Measurements from ENCODE around the gene BARHL2. TPM values are rescaled to one million over a fixed set of nuclear protein-coding genes. Genes with fewer than 3 reads are reported as not detected.

The BARHL2 gene
- total RNA-seq, 1 experiment from 2014 or later, result not detected

GRCh38 chr1:90725657-90726424 is 8.7 kb upstream of the BARHL2 start:
- H3K9me2 ChIP-seq (ENCODE audit: insufficient read depth), result no peaks in the 10 kb centered on the region
- POLR2A ChIA-PET, result no interaction called here
- RAD21 ChIA-PET (ENCODE audit: low non-redundant PET in 1 of 2, low total read pairs in 2 of 2, uncharacterized antibody in 2 of 2, unreplicated experiment in 2 of 2), result no interaction called here
- no peak for TF ChIP-seq ZFX (IDR thresholded peaks at IDR 0.05)
- no peak for TF ChIP-seq ATF3 (IDR thresholded peaks at IDR 0.05)
- TF ChIP-seq CEBPB (IDR thresholded peaks at IDR 0.05; ENCODE audit: low read depth), result no peak
- TF ChIP-seq EZH2phosphoT487 (IDR thresholded peaks at IDR 0.05; ENCODE audit: borderline replicate concordance), result no peak
- no peak for TF ChIP-seq JUND (IDR thresholded peaks at IDR 0.05)
- TF ChIP-seq CBX3 (IDR thresholded peaks at IDR 0.05; ENCODE audit: low read depth), result no peak
- TF ChIP-seq POLR2AphosphoS5 (IDR thresholded peaks at IDR 0.05; ENCODE audit: low read depth, low read length), result no peak
- no peak for TF ChIP-seq MAX (IDR thresholded peaks at IDR 0.05)
- TF ChIP-seq POLR2A (IDR thresholded peaks at IDR 0.05; ENCODE audit: borderline replicate concordance, extremely low read depth, insufficient read depth, insufficient read length), result no peak
- TF ChIP-seq, protein P1, sequence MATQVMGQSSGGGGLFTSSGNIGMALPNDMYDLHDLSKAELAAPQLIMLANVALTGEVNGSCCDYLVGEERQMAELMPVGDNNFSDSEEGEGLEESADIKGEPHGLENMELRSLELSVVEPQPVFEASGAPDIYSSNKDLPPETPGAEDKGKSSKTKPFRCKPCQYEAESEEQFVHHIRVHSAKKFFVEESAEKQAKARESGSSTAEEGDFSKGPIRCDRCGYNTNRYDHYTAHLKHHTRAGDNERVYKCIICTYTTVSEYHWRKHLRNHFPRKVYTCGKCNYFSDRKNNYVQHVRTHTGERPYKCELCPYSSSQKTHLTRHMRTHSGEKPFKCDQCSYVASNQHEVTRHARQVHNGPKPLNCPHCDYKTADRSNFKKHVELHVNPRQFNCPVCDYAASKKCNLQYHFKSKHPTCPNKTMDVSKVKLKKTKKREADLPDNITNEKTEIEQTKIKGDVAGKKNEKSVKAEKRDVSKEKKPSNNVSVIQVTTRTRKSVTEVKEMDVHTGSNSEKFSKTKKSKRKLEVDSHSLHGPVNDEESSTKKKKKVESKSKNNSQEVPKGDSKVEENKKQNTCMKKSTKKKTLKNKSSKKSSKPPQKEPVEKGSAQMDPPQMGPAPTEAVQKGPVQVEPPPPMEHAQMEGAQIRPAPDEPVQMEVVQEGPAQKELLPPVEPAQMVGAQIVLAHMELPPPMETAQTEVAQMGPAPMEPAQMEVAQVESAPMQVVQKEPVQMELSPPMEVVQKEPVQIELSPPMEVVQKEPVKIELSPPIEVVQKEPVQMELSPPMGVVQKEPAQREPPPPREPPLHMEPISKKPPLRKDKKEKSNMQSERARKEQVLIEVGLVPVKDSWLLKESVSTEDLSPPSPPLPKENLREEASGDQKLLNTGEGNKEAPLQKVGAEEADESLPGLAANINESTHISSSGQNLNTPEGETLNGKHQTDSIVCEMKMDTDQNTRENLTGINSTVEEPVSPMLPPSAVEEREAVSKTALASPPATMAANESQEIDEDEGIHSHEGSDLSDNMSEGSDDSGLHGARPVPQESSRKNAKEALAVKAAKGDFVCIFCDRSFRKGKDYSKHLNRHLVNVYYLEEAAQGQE (IDR thresholded peaks at IDR 0.05; ENCODE audit: low read depth), result no peak
- no peak for TF ChIP-seq SRF (IDR thresholded peaks at IDR 0.05; ENCODE audit: low read depth)
- no peak for TF ChIP-seq ZNF274 (IDR thresholded peaks at IDR 0.05; ENCODE audit: low read depth, low read length)
- no peak for TF ChIP-seq SP1 (IDR thresholded peaks at IDR 0.05; ENCODE audit: low read depth)
- TF ChIP-seq RAD21 (IDR thresholded peaks at IDR 0.05; ENCODE audit: low read depth), result no peak
- no peak for TF ChIP-seq FOSL1 (IDR thresholded peaks at IDR 0.05; ENCODE audit: low read depth)
- no peak for TF ChIP-seq ELF1 (IDR thresholded peaks at IDR 0.05; ENCODE audit: borderline replicate concordance, low read depth)
- no peak for TF ChIP-seq SIN3A (IDR thresholded peaks at IDR 0.05; ENCODE audit: low read depth)
- TF ChIP-seq, protein P2, sequence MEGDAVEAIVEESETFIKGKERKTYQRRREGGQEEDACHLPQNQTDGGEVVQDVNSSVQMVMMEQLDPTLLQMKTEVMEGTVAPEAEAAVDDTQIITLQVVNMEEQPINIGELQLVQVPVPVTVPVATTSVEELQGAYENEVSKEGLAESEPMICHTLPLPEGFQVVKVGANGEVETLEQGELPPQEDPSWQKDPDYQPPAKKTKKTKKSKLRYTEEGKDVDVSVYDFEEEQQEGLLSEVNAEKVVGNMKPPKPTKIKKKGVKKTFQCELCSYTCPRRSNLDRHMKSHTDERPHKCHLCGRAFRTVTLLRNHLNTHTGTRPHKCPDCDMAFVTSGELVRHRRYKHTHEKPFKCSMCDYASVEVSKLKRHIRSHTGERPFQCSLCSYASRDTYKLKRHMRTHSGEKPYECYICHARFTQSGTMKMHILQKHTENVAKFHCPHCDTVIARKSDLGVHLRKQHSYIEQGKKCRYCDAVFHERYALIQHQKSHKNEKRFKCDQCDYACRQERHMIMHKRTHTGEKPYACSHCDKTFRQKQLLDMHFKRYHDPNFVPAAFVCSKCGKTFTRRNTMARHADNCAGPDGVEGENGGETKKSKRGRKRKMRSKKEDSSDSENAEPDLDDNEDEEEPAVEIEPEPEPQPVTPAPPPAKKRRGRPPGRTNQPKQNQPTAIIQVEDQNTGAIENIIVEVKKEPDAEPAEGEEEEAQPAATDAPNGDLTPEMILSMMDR (IDR thresholded peaks at IDR 0.05 in 2 of 3, conservative IDR thresholded peaks at IDR 0.05 in 1 of 3; ENCODE audit: borderline replicate concordance in 1 of 3, insufficient read depth in 1 of 3, low read depth in 2 of 3, low read length in 2 of 3), result no peak
- no peaks in the 10 kb centered on the region for H4K20me1 ChIP-seq (ENCODE audit: insufficient read depth)
- H3K79me2 ChIP-seq (ENCODE audit: insufficient read depth, low read length), result no peaks in the 10 kb centered on the region
- no peak overlapping the region for H3K9ac ChIP-seq (ENCODE audit: low read length)
- no peak overlapping the region for H3K4me3 ChIP-seq (replicated peaks in 1 of 2; ENCODE audit: low read depth in 1 of 2, low read length in 2 of 2)
- H2AFZ ChIP-seq (ENCODE audit: low read depth, low read length, poor library complexity, severe bottlenecking), result no peak overlapping the region
- no TSS peak for BruUV-seq (replicated peaks)
- H3K4me2 ChIP-seq (ENCODE audit: low read length), result no peak overlapping the region
- intact Hi-C loops (cut with micrococcal nuclease), result loop anchor here (10.0 kb wide), 1 partner anchor 591 kb away; no protein-coding TSS in a partner anchor
- ATAC-seq (no peak), DNase-seq (ENCODE audit: low read depth, low spot score) (no peak)
- peaks cover 5% of the 10 kb centered on the region; the same call in 1 of the 2 replicates for H3K27me3 ChIP-seq (ENCODE audit: insufficient read depth, low read length)
- H3K27ac ChIP-seq (ENCODE audit: low read depth, low read length), result no peak overlapping the region
- no peaks in the 10 kb centered on the region for H3K9me3 ChIP-seq (ENCODE audit: control insufficient read depth in 1 of 2, insufficient read depth in 1 of 2, low read depth in 1 of 2, low read length in 2 of 2)
- CTCF ChIA-PET, result no interaction called here
- H3K4me1 ChIP-seq (ENCODE audit: control insufficient read depth in 1 of 2, insufficient read depth in 2 of 2, low read length in 2 of 2), result peaks cover 0 to 5% of the 10 kb centered on the region in 2 experiments; a peak in 1 of 4 replicates
- H3K36me3 ChIP-seq (ENCODE audit: control insufficient read depth in 1 of 2, insufficient read depth in 2 of 2, low read length in 2 of 2), result no peaks in the 10 kb centered on the region
